HCT116 (cell line): ENCODE measurements around the gene MLPH. TPM values are rescaled to one million over a fixed set of nuclear protein-coding genes. Genes with fewer than 3 reads are reported as not detected.

Source experiments
- ATAC-seq: fragments of 200-7000 bp; cut with Tn5 transposase; 2 replicates; pipeline ENCODE4 v1.9.1; 2020; ENCODE audit warnings: mild to moderate bottlenecking, moderate library complexity
- BruUV-seq: library from RNA; stranded (reverse); fragments of 400-500 nt; replicated peaks from 2 replicates; lab custom pipeline; 2021; lab: Mats Ljungman, UMichigan
- CTCF ChIA-PET: fragments of 300-600 bp; sonication (Branson Sonifier 250); formaldehyde crosslinking; loops from one replicate; lab custom pipeline; 2021; ENCODE audit warnings: antibody characterized with exemption; lab: Charles Lee
- POLR2A ChIA-PET: fragments of 300-600, 350-600 bp; sonication (Branson Sonifier 250); formaldehyde crosslinking; loops from one replicate; lab custom pipeline; 2021; ENCODE audit warnings: antibody characterized with exemption; lab: Charles Lee
- RAD21 ChIA-PET, 2 experiments: fragments of 300-600 bp; sonication (Branson Sonifier 250); formaldehyde crosslinking; loops; one replicate each; lab custom pipeline; 2023; ENCODE audit warnings: low total read pairs in 2 of 2; ENCODE audit not compliant: uncharacterized antibody in 2 of 2, unreplicated experiment in 2 of 2, low non-redundant PET in 1 of 2; lab: Charles Lee
- DNase-seq: peaks from one replicate; pipeline ENCODE4 v3.0.0-alpha.2; 2010; ENCODE audit warnings: low read depth, low spot score
- H2AFZ ChIP-seq: fragments of 200-600 bp; shearing (Covaris generic), sonication (generic); 2 replicates; pipeline ENCODE4 v1.6.1; 2017; ENCODE audit warnings: low read depth, mixed run types, mixed read lengths, antibody characterized with exemption, low read length; ENCODE audit not compliant: poor library complexity, severe bottlenecking
- H3K27ac ChIP-seq: 2 replicates; pipeline ENCODE4 v1.5.1; 2012; ENCODE audit warnings: low read depth, low read length
- H3K27me3 ChIP-seq: fragments of 200-600 bp; sonication (generic); 2 replicates; pipeline ENCODE4 v1.6.1; 2016; ENCODE audit warnings: mixed run types, low read length, mixed read lengths; ENCODE audit not compliant: insufficient read depth
- H3K36me3 ChIP-seq, 2 experiments: fragments of 200-500 bp in 1 of 2; fragments of 200-600 bp in 1 of 2; sonication (Bioruptor generic) in 1 of 2; sonication (generic) in 1 of 2; 2 replicates each; pipeline versions ENCODE4 v1.5.1 to v1.6.1; 2014 to 2016; ENCODE audit warnings: low read length in 2 of 2, inconsistent platforms in 1 of 2, mixed read lengths in 1 of 2, mixed run types in 1 of 2; ENCODE audit not compliant: insufficient read depth in 2 of 2, control insufficient read depth in 1 of 2
- H3K4me1 ChIP-seq, 2 experiments: fragments of 200-600 bp in 1 of 2; sonication (generic) in 1 of 2; 2 replicates each; pipeline versions ENCODE4 v1.5.1 to v1.6.1; 2012 to 2017; ENCODE audit warnings: low read length in 2 of 2, inconsistent platforms in 1 of 2, mild to moderate bottlenecking in 1 of 2, mixed read lengths in 1 of 2, mixed run types in 1 of 2, moderate library complexity in 1 of 2; ENCODE audit not compliant: insufficient read depth in 2 of 2, control insufficient read depth in 1 of 2
- H3K4me2 ChIP-seq: fragments of 200-600 bp; sonication (generic); 2 replicates; pipeline ENCODE4 v1.6.1; 2017; ENCODE audit warnings: mixed run types, low read length, mixed read lengths
- H3K4me3 ChIP-seq, 2 experiments: fragments of 200-600 bp in 1 of 2; sonication (generic) in 1 of 2; replicated peaks in 1 of 2; 2 replicates each; pipeline ENCODE4 v1.5.1; 2011 to 2016; ENCODE audit warnings: low read length in 2 of 2, control low read depth in 1 of 2, low read depth in 1 of 2, mild to moderate bottlenecking in 1 of 2, mixed read lengths in 1 of 2, mixed run types in 1 of 2
- H3K79me2 ChIP-seq: fragments of 200-600 bp; sonication (generic); 2 replicates; pipeline ENCODE4 v1.6.1; 2017; ENCODE audit warnings: mild to moderate bottlenecking, mixed run types, low read length, moderate library complexity, mixed read lengths; ENCODE audit not compliant: insufficient read depth
- H3K9ac ChIP-seq: fragments of 200-600 bp; sonication (generic); 2 replicates; pipeline ENCODE4 v1.6.1; 2016; ENCODE audit warnings: low read length, mixed read lengths
- H3K9me2 ChIP-seq: fragments of 200-600 bp; sonication (generic), shearing (Covaris generic); 2 replicates; pipeline ENCODE4 v1.6.1; 2017; ENCODE audit warnings: mixed run types, mild to moderate bottlenecking, moderate library complexity; ENCODE audit not compliant: insufficient read depth
- H3K9me3 ChIP-seq, 2 experiments: fragments of 200-500 bp in 1 of 2; fragments of 200-600 bp in 1 of 2; sonication (Bioruptor generic) in 1 of 2; sonication (generic) in 1 of 2; 2 replicates each; pipeline ENCODE4 v1.6.1; 2014 to 2017; ENCODE audit warnings: low read length in 2 of 2, mixed read lengths in 2 of 2, inconsistent platforms in 1 of 2, low read depth in 1 of 2, mild to moderate bottlenecking in 1 of 2, mixed run types in 1 of 2, moderate library complexity in 1 of 2; ENCODE audit not compliant: control insufficient read depth in 1 of 2, insufficient read depth in 1 of 2
- H4K20me1 ChIP-seq: fragments of 200-600 bp; sonication (generic), shearing (Covaris generic); 2 replicates; pipeline ENCODE4 v1.6.1; 2017; ENCODE audit warnings: mixed run types, mild to moderate bottlenecking, moderate library complexity; ENCODE audit not compliant: insufficient read depth
- CBX3 ChIP-seq: IDR thresholded peaks from 2 replicates; pipeline ENCODE4 v1.6.1; 2012; ENCODE audit warnings: low read depth
- EGR1 ChIP-seq: IDR thresholded peaks from 2 replicates; pipeline ENCODE4 v1.6.1; 2012; ENCODE audit warnings: low read depth
- JUND ChIP-seq: IDR thresholded peaks from 2 replicates; pipeline ENCODE4 v1.6.1; 2012
- POLR2AphosphoS5 ChIP-seq: IDR thresholded peaks from 2 replicates; pipeline ENCODE4 v1.6.1; 2011; ENCODE audit warnings: mild to moderate bottlenecking, low read depth, low read length, moderate library complexity
- SIN3A ChIP-seq: IDR thresholded peaks from 2 replicates; pipeline ENCODE4 v1.6.1; 2012; ENCODE audit warnings: low read depth
- SRF ChIP-seq: IDR thresholded peaks from 2 replicates; pipeline ENCODE4 v1.6.1; 2012; ENCODE audit warnings: low read depth
- TCF7L2 ChIP-seq: IDR thresholded peaks from 2 replicates; pipeline ENCODE4 v1.7.0; 2011; ENCODE audit warnings: borderline replicate concordance, inconsistent platforms; ENCODE audit not compliant: insufficient read depth, insufficient read length; ENCODE audit errors: extremely low read depth
- YY1 ChIP-seq: IDR thresholded peaks from 2 replicates; pipeline ENCODE4 v1.6.1; 2011; ENCODE audit warnings: low read length, low read depth, moderate library complexity, mild to moderate bottlenecking; ENCODE audit not compliant: insufficient replicate concordance; ENCODE audit errors: extremely low read depth
- intact Hi-C: fragments of 100-400 bp; cut with micrococcal nuclease; formaldehyde crosslinking; loops from 2 replicates; pipeline ENCODE4 v1.10.0; 2022
- total RNA-seq: library from RNA; stranded (reverse); gene quantifications from one replicate; pipeline ENCODE4 v1.2.1, GENCODE V29; 2021; ENCODE audit not compliant: unreplicated experiment
- TF ChIP-seq, protein P1 (sequence below): IDR thresholded peaks from 2 replicates; pipeline ENCODE4 v1.6.1; 2012
- TF ChIP-seq, protein P2 (sequence below), 3 experiments: fragments of 200-600 bp in 1 of 3; sonication (generic) in 1 of 3; IDR thresholded peaks in 2 of 3; conservative IDR thresholded peaks in 1 of 3; 2 replicates each; pipeline ENCODE4 v1.5.1; 2012 to 2017; ENCODE audit warnings: low read depth in 2 of 3, low read length in 2 of 3, antibody characterized with exemption in 1 of 3, borderline replicate concordance in 1 of 3, control low read depth in 1 of 3, mild to moderate bottlenecking in 1 of 3, mixed read lengths in 1 of 3, mixed run types in 1 of 3, moderate library complexity in 1 of 3; ENCODE audit not compliant: insufficient read depth in 1 of 3
- TF ChIP-seq, protein P3 (sequence below): IDR thresholded peaks from 2 replicates; pipeline ENCODE4 v1.6.1; 2012; ENCODE audit warnings: low read depth
- TF ChIP-seq, protein P4 (sequence below): IDR thresholded peaks from 2 replicates; pipeline ENCODE4 v1.6.1; 2012

The MLPH gene
- total RNA-seq, 1 experiment from 2014 or later, result 81.4 TPM

DNA sequence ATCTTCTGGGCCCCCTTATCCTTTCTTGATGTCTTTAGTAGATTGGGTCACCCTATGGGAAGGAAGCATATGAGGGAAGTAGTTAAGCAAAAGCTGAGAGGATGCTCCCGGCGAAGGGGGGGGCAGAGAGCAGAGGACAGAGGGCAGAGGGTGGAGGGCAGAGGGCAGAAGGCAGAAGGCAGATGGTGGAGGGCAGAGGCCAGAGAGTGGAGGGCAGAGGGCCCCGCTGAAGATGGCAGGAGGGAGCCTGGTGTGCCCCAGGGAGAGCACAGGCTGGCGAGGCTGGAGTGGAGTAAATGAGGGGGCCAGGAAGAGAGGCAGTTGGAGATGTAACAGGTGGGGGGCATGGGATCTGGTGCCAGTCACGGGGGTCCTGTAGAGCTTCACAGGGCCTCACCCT, 7.0 kb downstream of the MLPH start:
- no peak overlapping the region for H3K27ac ChIP-seq
- no peak for ATAC-seq
- H3K9me3 ChIP-seq, result peaks cover 7 to 23% of the 10 kb centered on the region in 2 experiments; a peak in 2 of 4 replicates
- H3K9ac ChIP-seq, result no peak overlapping the region
- TF ChIP-seq POLR2AphosphoS5, result no peak
- TF ChIP-seq, protein P1, sequence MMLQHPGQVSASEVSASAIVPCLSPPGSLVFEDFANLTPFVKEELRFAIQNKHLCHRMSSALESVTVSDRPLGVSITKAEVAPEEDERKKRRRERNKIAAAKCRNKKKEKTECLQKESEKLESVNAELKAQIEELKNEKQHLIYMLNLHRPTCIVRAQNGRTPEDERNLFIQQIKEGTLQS, result no peak
- TF ChIP-seq, all 23 proteins: peak for 0
- Histone ChIP-seq H3K4me2 (no peak overlapping the region), H3K9me2 (no peaks in the 10 kb centered on the region), H3K4me3 (no peak overlapping the region), H3K79me2 (peaks cover 67% of the 10 kb centered on the region), H3K27me3 (no peaks in the 10 kb centered on the region), H2AFZ (no peak overlapping the region), H4K20me1 (no peaks in the 10 kb centered on the region), H3K36me3 (peaks cover 11 to 80% of the 10 kb centered on the region in 2 experiments), H3K4me1 (peaks cover 17 to 58% of the 10 kb centered on the region in 2 experiments)
- intact Hi-C loops, result no loop called here
- ChIA-PET CTCF (no interaction called here), RAD21 (no interaction called here), POLR2A (no interaction called here)
- DNase-seq, result no peak
- BruUV-seq, result no TSS peak

DNA sequence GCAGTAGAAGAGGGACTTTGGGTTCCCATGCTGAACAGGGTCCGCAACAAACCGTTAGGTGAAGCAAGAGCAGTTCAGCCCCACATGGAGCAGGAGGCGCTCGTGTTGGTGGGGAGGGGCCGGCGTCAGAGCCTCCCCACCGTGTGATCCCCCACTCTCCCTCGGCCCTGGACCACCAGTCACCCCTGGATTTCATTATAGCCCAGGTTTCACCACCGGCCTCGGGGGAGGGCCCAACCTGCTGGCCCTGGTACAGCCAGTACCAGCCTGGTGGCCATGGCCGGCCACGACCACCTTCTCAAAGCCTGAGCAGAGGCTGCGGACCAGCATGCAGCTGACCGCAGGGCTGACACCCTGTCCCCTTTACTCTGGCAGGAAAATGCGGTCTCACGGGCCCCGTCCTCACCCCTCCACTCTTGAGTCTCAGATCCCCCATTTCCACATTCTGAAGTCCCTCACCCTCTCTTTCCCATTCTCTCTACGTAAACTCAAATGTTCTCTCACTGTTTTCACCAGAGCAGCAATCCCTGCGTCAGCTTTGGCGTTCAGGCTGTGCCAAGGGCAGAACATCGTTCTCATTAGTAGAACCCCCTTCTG, 8.6 kb downstream of the MLPH start:
- Histone ChIP-seq H3K9me2 (no peaks in the 10 kb centered on the region), H3K27ac (no peak overlapping the region), H3K4me1 (peaks cover 16 to 58% of the 10 kb centered on the region in 2 experiments), H3K4me3 (no peak overlapping the region), H3K4me2 (no peak overlapping the region), H3K9me3 (peaks cover 7 to 16% of the 10 kb centered on the region in 2 experiments; a peak in 2 of 4 replicates), H3K9ac (no peak overlapping the region), H3K36me3 (peaks cover 11 to 69% of the 10 kb centered on the region in 2 experiments), H3K27me3 (no peaks in the 10 kb centered on the region), H3K79me2 (peaks cover 52% of the 10 kb centered on the region), H4K20me1 (no peaks in the 10 kb centered on the region), H2AFZ (no peak overlapping the region)
- ChIA-PET RAD21 (no interaction called here), POLR2A (no interaction called here), CTCF (no interaction called here)
- DNase-seq (no peak), ATAC-seq (no peak)
- no TSS peak for BruUV-seq
- intact Hi-C loops, result no loop called here
- TF ChIP-seq CBX3, result no peak
- TF ChIP-seq, protein P2, sequence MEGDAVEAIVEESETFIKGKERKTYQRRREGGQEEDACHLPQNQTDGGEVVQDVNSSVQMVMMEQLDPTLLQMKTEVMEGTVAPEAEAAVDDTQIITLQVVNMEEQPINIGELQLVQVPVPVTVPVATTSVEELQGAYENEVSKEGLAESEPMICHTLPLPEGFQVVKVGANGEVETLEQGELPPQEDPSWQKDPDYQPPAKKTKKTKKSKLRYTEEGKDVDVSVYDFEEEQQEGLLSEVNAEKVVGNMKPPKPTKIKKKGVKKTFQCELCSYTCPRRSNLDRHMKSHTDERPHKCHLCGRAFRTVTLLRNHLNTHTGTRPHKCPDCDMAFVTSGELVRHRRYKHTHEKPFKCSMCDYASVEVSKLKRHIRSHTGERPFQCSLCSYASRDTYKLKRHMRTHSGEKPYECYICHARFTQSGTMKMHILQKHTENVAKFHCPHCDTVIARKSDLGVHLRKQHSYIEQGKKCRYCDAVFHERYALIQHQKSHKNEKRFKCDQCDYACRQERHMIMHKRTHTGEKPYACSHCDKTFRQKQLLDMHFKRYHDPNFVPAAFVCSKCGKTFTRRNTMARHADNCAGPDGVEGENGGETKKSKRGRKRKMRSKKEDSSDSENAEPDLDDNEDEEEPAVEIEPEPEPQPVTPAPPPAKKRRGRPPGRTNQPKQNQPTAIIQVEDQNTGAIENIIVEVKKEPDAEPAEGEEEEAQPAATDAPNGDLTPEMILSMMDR (IDR thresholded peaks at IDR 0.05 in 2 of 3, conservative IDR thresholded peaks at IDR 0.05 in 1 of 3; ENCODE audit: borderline replicate concordance in 1 of 3, insufficient read depth in 1 of 3, low read depth in 2 of 3, low read length in 2 of 3), result no peak
- no peak for TF ChIP-seq SRF
- TF ChIP-seq EGR1, result no peak
- TF ChIP-seq SIN3A, result no peak
- no peak for TF ChIP-seq YY1
- TF ChIP-seq, protein P3, sequence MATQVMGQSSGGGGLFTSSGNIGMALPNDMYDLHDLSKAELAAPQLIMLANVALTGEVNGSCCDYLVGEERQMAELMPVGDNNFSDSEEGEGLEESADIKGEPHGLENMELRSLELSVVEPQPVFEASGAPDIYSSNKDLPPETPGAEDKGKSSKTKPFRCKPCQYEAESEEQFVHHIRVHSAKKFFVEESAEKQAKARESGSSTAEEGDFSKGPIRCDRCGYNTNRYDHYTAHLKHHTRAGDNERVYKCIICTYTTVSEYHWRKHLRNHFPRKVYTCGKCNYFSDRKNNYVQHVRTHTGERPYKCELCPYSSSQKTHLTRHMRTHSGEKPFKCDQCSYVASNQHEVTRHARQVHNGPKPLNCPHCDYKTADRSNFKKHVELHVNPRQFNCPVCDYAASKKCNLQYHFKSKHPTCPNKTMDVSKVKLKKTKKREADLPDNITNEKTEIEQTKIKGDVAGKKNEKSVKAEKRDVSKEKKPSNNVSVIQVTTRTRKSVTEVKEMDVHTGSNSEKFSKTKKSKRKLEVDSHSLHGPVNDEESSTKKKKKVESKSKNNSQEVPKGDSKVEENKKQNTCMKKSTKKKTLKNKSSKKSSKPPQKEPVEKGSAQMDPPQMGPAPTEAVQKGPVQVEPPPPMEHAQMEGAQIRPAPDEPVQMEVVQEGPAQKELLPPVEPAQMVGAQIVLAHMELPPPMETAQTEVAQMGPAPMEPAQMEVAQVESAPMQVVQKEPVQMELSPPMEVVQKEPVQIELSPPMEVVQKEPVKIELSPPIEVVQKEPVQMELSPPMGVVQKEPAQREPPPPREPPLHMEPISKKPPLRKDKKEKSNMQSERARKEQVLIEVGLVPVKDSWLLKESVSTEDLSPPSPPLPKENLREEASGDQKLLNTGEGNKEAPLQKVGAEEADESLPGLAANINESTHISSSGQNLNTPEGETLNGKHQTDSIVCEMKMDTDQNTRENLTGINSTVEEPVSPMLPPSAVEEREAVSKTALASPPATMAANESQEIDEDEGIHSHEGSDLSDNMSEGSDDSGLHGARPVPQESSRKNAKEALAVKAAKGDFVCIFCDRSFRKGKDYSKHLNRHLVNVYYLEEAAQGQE, result no peak
- TF ChIP-seq TCF7L2, result no peak
- TF ChIP-seq, protein P4, sequence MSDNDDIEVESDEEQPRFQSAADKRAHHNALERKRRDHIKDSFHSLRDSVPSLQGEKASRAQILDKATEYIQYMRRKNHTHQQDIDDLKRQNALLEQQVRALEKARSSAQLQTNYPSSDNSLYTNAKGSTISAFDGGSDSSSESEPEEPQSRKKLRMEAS, result no peak
- no peak for TF ChIP-seq JUND
